ENCODE measurements around the gene PAM.

GRCh38 chr5:102755686-102756371 lies 724 bp downstream of the PAM start:
- TF ChIP-seq TAF1 (IDR thresholded peaks at IDR 0.05; ENCODE audit: low read depth) (peak; percentile 43), REST (IDR thresholded peaks at IDR 0.05; ENCODE audit: borderline replicate concordance) (no peak), CTCF (IDR thresholded peaks at IDR 0.05; ENCODE audit: poor library complexity, severe bottlenecking) (no peak), EZH2 (IDR thresholded peaks at IDR 0.05; ENCODE audit: borderline replicate concordance, insufficient read depth, low read length, poor library complexity, severe bottlenecking) (no peak), RAD21 (conservative IDR thresholded peaks at IDR 0.05) (no peak), EP300 (conservative IDR thresholded peaks at IDR 0.05; ENCODE audit: poor library complexity, severe bottlenecking) (no peak), POLR2AphosphoS5 (IDR thresholded peaks at IDR 0.05) (peak; percentile 50), MXI1 (conservative IDR thresholded peaks at IDR 0.05; ENCODE audit: poor library complexity, severe bottlenecking) (no peak)

Data from neural cell (in vitro differentiated cells).